ENCODE results near the gene TCF7L1.
"Not testable (repeated sequence)": the region's sequence is repeated elsewhere in the genome, so short reads cannot be mapped to it uniquely, and the experiment has no call there.

TCF7L1 gene

DNA sequence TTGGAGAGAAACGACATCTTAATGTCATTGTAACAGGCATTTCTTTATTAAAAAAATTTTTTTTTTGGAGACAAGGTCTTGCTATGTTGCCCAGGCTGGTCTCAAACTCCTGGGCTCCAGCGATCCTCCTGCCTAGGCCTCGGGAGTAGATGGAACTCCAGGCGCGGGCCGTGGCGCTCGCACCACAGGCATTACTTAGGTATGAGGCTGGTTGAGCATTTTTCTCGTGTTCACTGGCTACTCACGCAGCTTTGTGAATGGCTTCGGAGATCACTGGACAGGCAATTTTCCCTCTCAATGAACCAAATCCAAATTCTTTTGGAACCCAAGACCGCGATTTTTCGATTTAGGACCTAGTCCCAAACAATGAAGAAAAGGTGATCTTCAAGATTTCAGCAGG is 795 bp upstream of the TCF7L1 start:
- DNase-seq, result no peak

DNA sequence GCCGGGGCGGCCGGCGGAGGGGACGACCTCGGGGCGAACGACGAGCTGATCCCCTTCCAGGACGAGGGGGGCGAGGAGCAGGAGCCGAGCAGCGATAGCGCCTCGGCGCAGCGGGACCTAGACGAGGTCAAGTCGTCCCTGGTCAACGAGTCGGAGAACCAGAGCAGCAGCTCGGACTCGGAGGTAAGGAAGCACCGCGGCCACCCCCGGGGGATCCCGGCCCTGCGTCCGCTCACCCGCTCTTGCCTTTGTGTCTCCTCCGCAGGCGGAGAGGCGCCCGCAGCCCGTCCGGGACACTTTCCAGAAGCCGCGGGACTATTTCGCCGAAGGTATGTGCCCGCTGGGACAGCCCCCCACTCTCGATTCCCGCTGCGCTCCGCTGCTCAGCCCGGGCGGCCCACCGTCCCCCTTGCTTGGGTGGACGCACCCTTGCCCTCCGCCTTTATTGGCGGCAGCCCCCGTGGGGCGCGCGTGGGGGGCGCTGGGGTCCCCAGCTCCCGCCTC is 611 bp downstream of the TCF7L1 start:
- DNase-seq, result peak in 1 of 6 experiments; percentile 20

DNA sequence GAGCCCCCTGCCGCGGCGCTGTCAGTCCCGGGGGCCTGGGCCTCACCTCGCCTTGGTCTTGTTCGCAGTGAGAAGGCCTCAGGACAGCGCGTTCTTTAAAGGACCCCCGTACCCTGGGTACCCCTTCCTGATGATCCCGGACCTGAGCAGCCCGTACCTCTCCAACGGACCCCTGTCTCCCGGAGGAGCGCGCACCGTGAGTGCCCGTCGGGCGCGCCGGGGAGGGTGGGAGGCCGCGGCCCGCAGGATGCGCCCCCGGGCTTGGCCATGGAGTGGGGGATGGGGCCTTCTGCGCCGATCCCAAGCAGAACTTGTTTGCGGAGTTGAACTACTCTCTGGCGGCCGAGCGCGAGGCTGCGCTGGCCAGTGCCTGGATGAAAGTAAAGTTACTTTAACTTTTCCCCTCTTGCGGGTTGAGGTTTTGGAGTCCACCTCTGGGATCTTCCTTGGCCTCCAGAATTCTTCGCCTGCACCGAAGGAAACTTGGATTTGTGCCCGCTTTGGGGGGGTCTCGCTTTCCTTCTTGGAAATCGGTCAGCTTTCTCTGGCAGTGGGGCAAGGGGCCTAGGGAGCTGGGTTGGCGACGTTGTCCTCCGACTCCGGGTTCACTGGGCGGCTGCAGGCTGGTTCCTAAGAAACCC is 1.2 kb downstream of the TCF7L1 start:
- DNase-seq, result no peak

DNA sequence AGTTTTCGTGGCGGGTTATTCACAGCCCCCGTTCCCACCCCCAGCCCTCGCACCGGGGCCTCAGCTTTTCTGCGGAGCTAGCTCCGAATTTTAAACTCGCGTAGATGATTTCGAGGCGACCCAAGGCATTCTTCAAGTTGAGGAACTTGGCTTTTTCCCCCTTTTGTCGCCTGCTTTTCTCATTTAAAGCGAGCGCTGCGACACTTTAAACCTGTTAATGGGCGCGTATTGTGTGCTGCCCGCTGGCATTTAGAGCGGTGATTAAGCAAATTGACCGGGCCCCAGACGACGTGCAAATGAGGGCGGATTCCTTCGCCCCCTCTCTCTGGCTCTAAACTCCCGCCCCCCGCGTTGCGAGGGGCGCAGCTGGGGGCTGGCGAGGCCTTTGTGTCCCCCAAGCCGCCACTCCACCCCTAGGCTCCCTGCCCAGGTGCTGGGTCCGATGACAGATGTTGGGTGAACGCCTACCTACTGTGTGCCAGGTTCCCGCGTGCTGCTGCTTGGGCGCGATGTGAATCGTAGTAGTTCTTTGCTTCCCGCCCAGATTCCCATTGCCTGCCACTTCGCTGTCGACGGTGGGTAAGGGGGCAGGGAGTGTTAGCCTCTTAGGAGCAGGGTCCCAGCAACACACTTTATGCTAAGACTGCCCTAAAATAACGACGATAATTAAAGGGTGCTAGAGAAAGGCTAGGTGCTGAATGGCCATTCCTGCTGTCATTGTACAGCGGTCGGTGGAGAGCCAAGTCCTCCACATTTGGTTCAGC is 1.9 kb downstream of the TCF7L1 start:
- DNase-seq, result no peak

DNA sequence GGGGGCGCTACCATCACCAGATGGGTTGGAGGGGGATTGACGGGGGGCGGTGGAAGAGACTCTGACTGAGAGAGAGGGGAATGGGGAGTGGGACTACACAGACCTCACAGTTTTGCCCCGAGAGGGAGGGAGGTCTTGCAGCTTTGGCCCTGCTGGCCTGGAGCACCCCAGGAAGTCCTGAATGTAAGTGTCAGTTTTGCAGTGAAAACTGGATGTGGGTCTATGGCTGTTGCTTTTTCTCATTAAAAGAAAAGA is 2.4 kb downstream of the TCF7L1 start:
- DNase-seq, result no peak

DNA sequence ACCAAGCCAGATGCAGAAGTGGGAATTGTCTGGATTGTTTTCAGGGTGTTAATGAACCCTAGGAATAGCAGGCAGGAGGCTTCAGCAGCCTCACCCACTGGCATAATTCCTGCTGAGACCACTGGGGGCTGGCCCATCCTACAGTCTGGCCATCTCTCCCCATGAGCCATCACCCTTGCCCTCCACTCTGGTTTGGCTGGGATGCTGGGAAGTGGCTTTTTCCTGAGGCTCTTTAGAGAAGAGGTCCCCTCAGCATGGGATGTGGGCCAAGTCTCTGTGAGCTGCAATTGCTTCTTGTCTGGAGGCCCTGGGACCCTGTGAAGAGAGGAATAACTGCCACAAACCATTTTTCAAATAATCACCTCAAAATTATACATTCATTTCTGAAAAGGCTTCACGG is 4.0 kb downstream of the TCF7L1 start:
- DNase-seq, result no peak

DNA sequence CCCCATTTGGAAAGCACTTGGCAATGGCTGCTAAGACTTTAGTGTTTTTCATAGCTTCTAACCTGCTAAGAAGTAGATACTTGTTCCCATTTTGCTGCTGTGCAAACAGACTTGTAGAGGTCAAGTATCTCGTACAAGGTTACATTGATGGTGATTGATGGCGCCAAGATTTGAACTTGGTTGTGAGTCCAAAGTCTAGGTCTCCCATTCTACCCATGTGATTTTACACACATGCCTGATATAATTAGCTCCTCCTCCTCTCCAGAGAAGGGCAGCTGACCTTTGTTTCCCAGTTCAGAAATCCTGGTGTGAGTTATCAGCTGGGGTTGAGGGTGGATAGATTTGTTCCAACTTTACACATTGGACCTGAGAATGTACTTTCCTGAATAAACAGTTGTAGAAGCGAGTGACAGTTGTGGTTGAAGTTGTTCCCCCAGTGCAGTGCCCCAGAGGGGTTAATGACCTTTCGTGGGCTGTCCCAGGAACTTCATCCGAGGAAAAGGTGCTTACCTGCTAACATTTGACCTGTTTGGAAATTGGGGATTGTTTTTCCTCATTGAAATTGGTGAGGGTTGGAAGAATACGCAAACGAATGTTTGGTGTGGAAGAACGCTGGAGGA is 10.4 kb downstream of the TCF7L1 start:
- no peak for DNase-seq

DNA sequence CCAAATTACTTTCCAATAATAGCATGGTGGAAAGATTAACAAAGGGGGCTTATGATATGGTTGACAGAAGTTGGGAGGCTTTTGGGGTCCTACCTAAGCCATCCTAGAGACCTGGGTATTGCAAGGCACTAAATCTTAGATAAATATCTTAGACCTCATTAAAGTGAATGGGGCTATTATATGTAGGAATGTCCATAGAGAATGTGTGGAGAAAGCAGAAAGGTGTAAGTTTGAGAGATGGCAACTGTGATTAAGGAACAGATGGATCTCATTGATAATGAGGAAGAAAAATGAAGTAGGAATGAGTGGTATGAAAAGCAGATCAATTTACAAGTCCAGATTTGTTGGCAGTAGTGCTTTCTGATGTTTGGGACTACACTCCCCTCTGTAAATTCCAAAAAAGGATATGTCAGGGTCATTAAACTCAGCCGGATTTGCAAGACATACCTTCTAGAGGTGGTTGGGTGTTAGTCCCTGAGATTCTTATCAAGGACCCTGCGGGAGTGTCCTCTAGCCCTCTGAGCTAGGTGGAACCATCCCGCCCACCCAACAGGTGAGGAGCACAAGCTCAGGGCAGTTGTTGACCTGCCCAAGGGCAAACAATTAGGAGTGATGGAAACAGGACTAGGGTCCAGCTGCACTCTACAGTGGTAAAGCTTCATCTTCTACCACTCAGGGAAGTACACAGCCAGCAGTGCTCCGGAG is 12.1 kb downstream of the TCF7L1 start:
- DNase-seq, result no peak

DNA sequence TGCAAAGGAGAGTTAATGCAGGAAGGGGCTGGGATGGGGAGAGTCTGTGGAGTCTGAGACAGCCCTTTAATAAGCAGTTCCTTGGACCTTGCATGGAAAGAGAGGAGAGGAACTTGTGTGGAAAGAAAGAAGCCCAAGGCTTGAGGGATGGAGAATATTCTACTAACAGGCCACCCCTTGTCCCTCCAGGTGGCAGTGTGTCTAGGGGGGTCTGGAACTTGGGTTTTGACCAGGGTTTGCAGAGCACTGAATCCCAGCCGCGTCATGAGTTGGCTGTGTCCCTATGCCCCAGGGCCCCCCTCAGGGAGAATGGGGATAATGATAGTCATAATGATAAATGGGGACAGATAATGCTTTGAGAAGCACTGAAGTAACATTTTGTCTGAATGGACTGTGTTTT is 15.0 kb downstream of the TCF7L1 start:
- no peak for DNase-seq

DNA sequence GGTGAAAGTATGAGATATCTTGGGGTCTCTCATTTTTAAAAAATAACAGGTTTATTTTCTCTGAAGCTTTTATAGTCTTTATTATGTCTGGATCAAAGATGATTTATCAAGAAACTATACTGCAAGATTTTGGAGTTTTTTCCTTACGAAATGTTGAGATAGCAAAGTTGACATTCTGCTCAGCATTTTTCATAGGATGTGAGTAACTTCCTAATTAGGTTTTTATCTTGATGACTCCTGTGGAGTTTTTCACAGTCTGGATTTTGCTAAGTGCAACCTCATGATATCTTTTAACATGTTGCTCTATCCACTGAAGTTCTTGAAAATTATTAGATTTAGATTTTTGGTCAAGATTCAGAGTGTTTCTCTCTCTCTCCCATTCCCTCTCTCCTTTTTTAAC is 17.8 kb downstream of the TCF7L1 start:
- no peak for DNase-seq

DNA sequence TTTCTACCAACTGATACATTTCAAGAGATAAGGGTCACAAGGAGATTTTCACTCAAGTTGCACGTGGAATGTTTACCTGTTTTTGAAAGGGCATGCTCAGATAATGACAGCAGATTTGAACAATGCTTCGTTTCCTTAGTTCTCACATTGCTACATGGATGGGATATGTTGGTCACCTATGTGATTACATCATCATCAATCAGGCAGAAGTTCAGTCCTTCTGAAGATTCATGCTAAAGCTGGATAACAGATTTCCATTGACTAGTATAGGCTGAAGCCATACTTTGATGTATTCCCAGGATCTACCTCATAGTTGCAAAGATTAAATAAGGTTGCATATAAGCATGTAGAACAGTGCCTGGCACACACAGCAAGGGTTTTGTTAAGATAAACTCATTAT is 19.7 kb downstream of the TCF7L1 start:
- DNase-seq, result no peak

DNA sequence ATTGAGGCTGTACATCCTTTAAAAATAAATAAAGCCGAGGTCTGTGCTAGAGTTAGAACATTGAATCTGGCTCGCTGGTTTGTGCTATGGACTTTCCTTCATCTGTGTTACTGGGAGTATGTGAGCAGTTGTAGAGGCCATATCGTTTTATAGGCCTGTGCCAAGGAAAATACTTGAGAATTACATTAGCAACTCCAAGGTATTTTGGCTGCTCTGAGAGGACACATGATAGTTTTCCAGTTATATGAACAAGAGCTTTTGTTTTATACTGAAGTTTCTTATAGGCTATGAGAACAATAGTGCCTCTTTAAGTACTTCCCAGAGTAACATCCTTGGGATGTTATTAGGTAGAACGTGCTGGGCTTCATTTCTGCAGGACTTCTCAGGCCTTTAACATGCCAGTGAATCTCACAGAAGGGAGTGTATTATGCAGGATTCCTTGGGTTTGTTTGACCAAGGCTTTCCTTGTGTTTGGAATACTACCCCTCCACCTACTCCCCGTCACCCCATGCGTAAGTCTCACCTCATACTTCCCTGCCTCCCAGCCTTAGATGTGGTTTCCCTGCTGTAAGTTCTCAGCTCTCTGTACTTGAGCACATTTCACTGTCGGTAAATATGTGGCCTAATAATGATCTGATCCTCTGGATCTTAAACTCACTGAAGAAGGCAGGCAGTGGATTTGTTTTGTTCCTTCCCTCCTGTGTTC is 21.0 kb downstream of the TCF7L1 start:
- DNase-seq, result no peak

DNA sequence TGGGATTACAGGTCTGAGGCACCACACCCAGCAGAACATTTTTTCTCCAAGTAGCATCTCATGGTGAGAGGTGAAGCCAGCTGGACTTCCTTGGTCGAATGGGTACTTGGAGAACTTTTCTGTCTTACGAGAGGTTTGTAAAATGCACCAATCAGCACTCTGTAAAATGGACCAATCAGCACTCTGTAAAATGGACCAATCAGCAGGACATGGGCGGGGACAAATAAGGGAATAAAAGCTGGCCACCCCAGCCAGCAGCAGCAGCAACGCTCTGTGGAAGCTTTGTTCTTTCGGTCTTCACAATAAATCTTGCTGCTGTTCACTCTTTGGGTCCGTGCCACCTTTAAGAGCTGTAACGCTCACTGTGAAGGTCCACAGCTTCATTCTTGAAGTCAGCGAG is 21.9 kb downstream of the TCF7L1 start:
- DNase-seq, result not testable (repeated sequence)

DNA sequence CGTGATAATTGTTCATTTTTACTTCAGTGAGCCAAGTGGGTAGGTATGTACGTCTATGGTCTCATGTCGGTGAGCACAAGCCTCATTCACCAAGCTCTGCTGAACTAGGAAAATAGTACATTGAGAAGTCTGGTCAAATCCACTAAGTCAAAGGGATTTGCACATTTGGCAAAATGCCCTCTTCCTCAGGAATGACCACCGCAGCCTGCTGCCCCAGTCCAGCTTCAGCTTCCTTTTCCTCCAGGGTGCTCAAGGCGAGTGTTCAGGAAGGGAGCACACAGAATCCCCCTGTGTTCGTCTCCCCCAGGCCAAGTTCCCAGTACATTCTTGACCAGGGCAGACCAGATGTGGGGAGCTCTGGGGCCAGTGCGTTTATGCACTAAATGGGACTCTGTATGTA is 23.0 kb downstream of the TCF7L1 start:
- no peak for DNase-seq

DNA sequence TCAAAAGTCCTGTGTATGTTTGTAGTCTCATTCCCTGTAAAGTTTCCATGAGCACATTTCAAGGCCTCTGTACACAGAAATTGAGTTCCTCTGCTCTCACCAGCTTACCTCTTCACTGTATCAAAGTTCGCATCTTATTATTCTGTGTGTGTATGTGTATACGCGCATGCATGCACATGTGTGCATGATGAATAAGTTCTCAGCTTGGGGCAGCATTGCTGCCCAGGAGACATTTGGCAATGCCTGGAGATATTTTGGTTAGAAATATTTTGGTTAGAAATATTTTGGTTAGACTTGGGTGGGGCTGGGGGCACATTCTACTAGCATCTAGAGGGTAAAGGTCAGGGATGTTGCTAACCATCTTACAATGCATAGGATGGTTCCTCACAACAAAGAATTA is 23.4 kb downstream of the TCF7L1 start:
- DNase-seq, result no peak

DNA sequence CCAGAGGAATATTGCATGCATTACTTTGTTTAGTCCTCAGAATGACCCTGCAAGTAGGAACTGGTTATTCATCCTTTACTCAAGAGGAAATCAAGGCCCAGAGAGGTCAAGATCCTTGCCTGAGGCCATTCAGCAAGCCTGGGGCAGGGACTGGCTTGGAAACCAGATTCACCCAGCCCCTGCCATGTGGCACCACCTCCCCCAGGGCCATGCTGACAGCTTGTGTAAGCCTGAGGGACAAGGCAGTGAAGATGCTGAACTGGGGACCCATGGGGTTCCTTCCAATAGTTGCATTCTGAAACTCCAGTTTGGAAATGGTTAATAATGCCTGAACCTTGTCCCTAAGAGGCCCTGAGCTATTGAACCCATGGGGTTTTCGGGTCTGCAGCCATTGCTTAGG is 24.2 kb downstream of the TCF7L1 start:
- DNase-seq, result no peak

DNA sequence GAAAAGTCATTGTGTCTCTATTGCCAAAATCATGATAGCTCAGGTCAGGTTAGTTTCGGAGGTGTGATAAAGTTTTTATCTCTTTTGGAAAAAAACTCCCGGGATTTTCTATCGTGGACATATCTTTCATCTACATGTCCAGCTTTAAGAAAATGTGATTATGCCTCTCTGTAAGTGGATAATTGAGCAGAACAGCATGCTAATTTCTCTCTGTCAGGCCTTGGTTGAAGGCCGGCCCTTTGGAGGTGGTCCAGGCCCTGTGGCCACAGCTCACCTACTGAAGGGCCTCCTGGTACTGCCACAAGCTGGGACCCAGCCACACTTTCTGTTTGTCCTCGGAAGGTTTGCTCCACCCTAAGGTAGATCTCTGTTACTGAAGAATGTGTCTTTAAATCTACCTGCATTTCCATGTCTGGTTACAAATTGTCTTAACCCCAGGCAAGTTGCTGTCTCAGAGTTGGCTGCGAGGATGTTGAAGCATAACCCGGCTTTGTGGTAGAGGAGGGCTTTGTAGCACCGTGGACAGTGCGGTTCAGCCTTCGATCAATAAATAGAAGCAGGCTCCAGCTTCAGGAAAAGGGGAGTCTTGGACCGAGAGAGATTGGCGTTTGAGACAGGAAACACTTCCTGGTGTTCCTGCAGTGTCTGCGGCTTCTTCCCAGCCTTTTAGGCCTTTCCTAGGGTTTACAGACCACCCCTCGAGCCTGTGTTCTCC is 25.5 kb downstream of the TCF7L1 start:
- DNase-seq, result no peak

DNA sequence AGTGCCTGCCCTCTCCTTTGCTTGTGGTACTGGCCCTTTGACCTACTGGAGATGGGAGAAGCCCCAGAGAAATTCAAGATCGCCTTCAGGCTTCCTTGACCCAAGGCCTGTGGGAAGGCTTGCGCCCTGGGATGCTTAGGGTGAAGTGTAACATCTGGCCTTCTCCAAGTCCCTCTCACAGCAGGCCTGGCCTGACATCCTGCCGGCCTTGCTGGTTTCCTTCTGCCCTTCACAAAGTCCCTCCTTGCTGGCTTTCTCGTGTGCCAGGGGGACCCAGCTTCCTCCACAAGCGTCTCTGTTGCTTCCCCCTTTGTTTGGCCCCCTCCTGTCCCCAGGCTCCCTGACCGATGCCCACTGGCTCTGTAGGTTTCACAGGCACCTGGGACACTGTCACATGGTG is 26.4 kb downstream of the TCF7L1 start:
- no peak for DNase-seq

DNA sequence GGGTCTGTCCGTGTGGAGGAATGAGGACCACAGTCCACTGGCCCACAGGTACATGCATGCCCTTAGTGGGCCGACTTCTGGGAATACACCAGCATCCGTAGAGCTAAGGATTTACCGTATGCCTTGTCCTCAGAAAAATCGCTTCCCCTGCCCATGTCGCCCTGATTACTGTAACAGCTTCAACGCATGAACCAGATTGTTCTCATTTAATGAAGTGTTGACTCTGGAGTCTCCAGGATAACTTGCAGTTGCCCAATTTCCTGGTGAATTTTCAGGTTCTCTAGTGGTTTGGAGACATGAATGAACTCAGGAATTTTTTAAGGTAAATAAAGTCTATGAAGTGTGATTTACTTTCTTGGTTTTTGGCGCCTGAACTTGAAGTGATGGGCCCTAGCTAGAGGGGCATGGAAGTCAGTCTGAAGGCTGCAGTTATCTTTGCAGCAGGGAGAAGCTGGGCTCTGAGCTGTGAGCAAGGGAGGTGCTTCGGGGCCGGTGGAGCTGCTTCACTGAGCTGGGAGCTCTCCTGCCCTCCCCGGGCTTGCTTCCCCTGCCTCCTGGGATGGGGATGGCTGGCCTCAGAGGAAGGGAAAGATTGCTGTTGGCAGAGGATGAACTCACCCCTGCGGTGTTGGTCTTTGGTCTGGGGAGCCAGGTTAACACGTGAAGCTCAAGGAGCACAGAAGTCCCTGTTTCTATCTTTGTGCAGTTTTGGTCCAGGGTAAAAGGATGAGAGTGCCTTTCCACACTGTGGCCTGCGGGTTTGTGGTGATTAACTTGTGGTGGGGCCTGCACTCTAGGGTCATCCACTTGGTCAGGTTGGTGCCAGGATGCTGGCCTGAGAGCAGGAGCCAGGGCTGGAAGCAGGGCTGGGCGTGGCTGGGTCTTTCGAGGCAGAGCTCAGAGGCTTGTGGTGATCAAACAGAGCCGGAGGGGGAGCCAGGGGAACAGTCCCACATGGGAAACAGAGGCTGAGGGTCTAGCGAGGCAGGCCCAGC is 28.1 kb downstream of the TCF7L1 start:
- no peak for DNase-seq

DNA sequence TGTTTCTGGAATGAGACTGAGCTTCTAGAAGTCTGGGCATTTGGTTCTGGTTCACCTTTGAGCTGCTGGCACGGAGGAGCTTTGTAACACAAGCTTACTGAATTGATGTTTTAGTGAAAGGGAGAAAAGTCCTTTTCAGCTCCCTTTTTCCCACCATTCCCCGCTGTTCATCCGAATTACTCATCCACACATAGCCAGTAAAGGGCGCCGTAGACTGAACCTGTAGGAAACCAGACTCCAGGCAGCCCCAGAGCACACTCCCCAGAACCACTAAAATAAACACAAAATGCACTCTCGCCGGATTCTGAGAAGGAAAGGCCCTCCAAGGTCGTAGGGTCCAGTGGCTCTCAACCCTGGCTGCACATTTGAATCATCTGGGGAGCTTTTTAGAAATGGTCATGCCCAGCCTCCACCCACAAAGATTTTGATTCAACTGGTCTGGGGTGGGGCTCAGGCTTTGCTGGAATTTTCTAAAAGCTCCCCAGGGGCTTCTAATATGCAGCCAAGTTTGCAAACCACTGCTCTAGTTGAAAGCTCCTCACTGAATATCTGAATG is 29.6 kb downstream of the TCF7L1 start:
- no peak for DNase-seq

DNA sequence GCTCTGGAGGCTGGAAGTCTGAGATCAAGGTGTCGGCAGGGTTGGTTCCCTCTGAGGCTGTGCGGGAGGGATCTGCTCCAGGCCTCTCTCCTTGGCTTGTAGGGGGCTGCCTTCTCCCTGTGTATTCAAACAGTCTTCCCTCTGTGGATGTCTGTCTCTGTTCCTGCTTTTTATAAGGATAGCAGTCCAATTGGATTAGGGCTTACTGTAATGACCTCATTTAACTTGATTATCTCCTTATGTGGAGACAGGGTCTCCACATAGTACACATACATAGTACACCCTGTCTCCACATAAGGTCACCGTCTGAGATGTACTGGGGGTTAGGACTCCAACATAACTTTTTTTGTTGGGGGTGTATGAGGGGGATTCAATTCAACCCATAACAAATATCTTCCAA is 30.5 kb downstream of the TCF7L1 start:
- DNase-seq, result no peak
